ENCODE measurements around the gene TMCC1.
"Not testable (repeated sequence)": the region's sequence is repeated elsewhere in the genome, so short reads cannot be mapped to it uniquely, and the experiment has no call there.

Gene TMCC1

GRCh38 chr3:129640985-129641384 lies 252.5 kb downstream of the TMCC1 start:
- not testable (repeated sequence) for FAIRE-seq

GRCh38 chr3:129638481-129638880 lies 255.0 kb downstream of the TMCC1 start:
- FAIRE-seq = no peak

GRCh38 chr3:129636082-129636481 lies 257.4 kb downstream of the TMCC1 start:
- FAIRE-seq = no peak

GRCh38 chr3:129635656-129636055 lies 257.9 kb downstream of the TMCC1 start:
- no peak for FAIRE-seq

- FAIRE-seq = no peak
Measured at GRCh38 chr3:129633751-129634481, 259.6 kb downstream of the TMCC1 start.

- FAIRE-seq = no peak
Measured at GRCh38 chr3:129632977-129633376, 260.5 kb downstream of the TMCC1 start.

- FAIRE-seq = no peak
Measured at GRCh38 chr3:129632556-129632955, 261.0 kb downstream of the TMCC1 start.

GRCh38 chr3:129632056-129632455 lies 261.5 kb downstream of the TMCC1 start:
- no peak for FAIRE-seq

- no peak for FAIRE-seq
Measured at GRCh38 chr3:129629011-129629410, 264.5 kb downstream of the TMCC1 start.

- no peak for FAIRE-seq
Measured at GRCh38 chr3:129628169-129628522, 265.4 kb downstream of the TMCC1 start.

GRCh38 chr3:129627350-129628168 lies 266.0 kb downstream of the TMCC1 start:
- FAIRE-seq = no peak

- FAIRE-seq = no peak
Measured at GRCh38 chr3:129626744-129627349, 266.7 kb downstream of the TMCC1 start.

- no peak for FAIRE-seq
Measured at GRCh38 chr3:129625072-129625874, 268.2 kb downstream of the TMCC1 start.

- no peak for FAIRE-seq
Measured at GRCh38 chr3:129624347-129625071, 269.0 kb downstream of the TMCC1 start.

GRCh38 chr3:129623447-129624118 lies 269.9 kb downstream of the TMCC1 start:
- no peak for FAIRE-seq

GRCh38 chr3:129622933-129623332 lies 270.6 kb downstream of the TMCC1 start:
- FAIRE-seq = no peak

- no peak for FAIRE-seq
Measured at GRCh38 chr3:129622226-129622874, 271.2 kb downstream of the TMCC1 start.

GRCh38 chr3:129621626-129622225 lies 271.8 kb downstream of the TMCC1 start:
- FAIRE-seq = no peak

GRCh38 chr3:129620828-129621559 lies 272.5 kb downstream of the TMCC1 start:
- no peak for FAIRE-seq

- FAIRE-seq = no peak
Measured at GRCh38 chr3:129619726-129620162, 273.8 kb downstream of the TMCC1 start.

Measured in colon (tissue), 2 donors.